Activated T-helper 17 cell treated with anti-CD3 and anti-CD28 coated beads, Interleukin-2, amount 50 U/mL, for 72 hours (primary cell): Measurements from ENCODE around the gene TMEM44. TPM values are rescaled to one million over a fixed set of nuclear protein-coding genes. Genes with fewer than 3 reads are reported as not detected.
"Not testable (repeated sequence)": the region's sequence is repeated elsewhere in the genome, so short reads cannot be mapped to it uniquely, and the experiment has no call there.

ENCODE experiments used
- ATAC-seq: fragments of 150-1000 bp; cut with Tn5 transposase; replicated peaks from 2 replicates; pipeline ENCODE4 v1.10.0; 2021; ENCODE audit warnings: mild to moderate bottlenecking, moderate library complexity
- H3K27ac Mint-ChIP-seq: one replicate; pipeline ENCODE4 v1.8.0; 2022; ENCODE audit warnings: mixed read lengths
- H3K27me3 Mint-ChIP-seq: one replicate; pipeline ENCODE4 v1.8.0; 2022; ENCODE audit warnings: mixed read lengths
- H3K36me3 Mint-ChIP-seq: one replicate; pipeline ENCODE4 v1.8.0; 2022; ENCODE audit warnings: low read depth, mild to moderate bottlenecking, mixed read lengths
- H3K4me1 Mint-ChIP-seq: one replicate; pipeline ENCODE4 v1.8.0; 2022; ENCODE audit warnings: mixed read lengths
- H3K4me3 Mint-ChIP-seq: one replicate; pipeline ENCODE4 v1.8.0; 2022; ENCODE audit warnings: mild to moderate bottlenecking, mixed read lengths
- H3K9me3 Mint-ChIP-seq: one replicate; pipeline ENCODE4 v1.8.0; 2022; ENCODE audit warnings: mixed read lengths
- total RNA-seq, 2 donors: library from RNA; stranded (reverse); gene quantifications; one replicate each; pipeline ENCODE4 v1.2.3, GENCODE V29; 2022

Gene TMEM44
- total RNA-seq, 2 donors from 2014 or later, result 6.6 to 11.1 TPM

- Mint-ChIP-seq H3K27ac (no peak overlapping the region), H3K4me3 (no peak overlapping the region), H3K9me3 (no peaks in the 10 kb centered on the region), H3K4me1 (peaks cover 6% of the 10 kb centered on the region), H3K27me3 (no peaks in the 10 kb centered on the region), H3K36me3 (no peaks in the 10 kb centered on the region)
- ATAC-seq, result no peak
Measured at GRCh38 chr3:194552327-194552949, 80.8 kb downstream of the TMEM44 start.

- H3K4me1 Mint-ChIP-seq, result no peaks in the 10 kb centered on the region
- H3K27ac Mint-ChIP-seq, result no peak overlapping the region
- no peak for ATAC-seq
- no peaks in the 10 kb centered on the region for H3K27me3 Mint-ChIP-seq
- no peaks in the 10 kb centered on the region for H3K36me3 Mint-ChIP-seq
- no peak overlapping the region for H3K4me3 Mint-ChIP-seq
- no peaks in the 10 kb centered on the region for H3K9me3 Mint-ChIP-seq
Measured at GRCh38 chr3:194549853-194550252, 83.4 kb downstream of the TMEM44 start.

GRCh38 chr3:194548346-194549321, 84.6 kb downstream of the TMEM44 start:
- Mint-ChIP-seq H3K27me3 (no peaks in the 10 kb centered on the region), H3K4me1 (no peaks in the 10 kb centered on the region), H3K27ac (no peak overlapping the region), H3K36me3 (no peaks in the 10 kb centered on the region), H3K9me3 (no peaks in the 10 kb centered on the region), H3K4me3 (no peak overlapping the region)
- ATAC-seq, result no peak

GRCh38 chr3:194547042-194547441, 86.2 kb downstream of the TMEM44 start:
- H3K4me3 Mint-ChIP-seq, result no peak overlapping the region
- H3K27me3 Mint-ChIP-seq, result no peaks in the 10 kb centered on the region
- H3K9me3 Mint-ChIP-seq, result no peaks in the 10 kb centered on the region
- H3K4me1 Mint-ChIP-seq, result no peaks in the 10 kb centered on the region
- no peaks in the 10 kb centered on the region for H3K36me3 Mint-ChIP-seq
- no peak overlapping the region for H3K27ac Mint-ChIP-seq
- no peak for ATAC-seq

- not testable (repeated sequence) for H3K4me3 Mint-ChIP-seq, H3K27me3 Mint-ChIP-seq, ATAC-seq, H3K27ac Mint-ChIP-seq, H3K4me1 Mint-ChIP-seq, H3K9me3 Mint-ChIP-seq, H3K36me3 Mint-ChIP-seq
Measured at GRCh38 chr3:194545538-194545937, 87.7 kb downstream of the TMEM44 start.

- Mint-ChIP-seq H3K36me3 (no peaks in the 10 kb centered on the region), H3K9me3 (no peaks in the 10 kb centered on the region), H3K27me3 (no peaks in the 10 kb centered on the region), H3K27ac (no peak overlapping the region), H3K4me1 (peaks cover 4% of the 10 kb centered on the region), H3K4me3 (no peak overlapping the region)
- no peak for ATAC-seq
Measured at GRCh38 chr3:194543550-194543949, 89.7 kb downstream of the TMEM44 start.

GRCh38 chr3:194541483-194541882, 91.7 kb downstream of the TMEM44 start:
- ATAC-seq, result no peak
- Mint-ChIP-seq H3K4me1 (peaks cover 8% of the 10 kb centered on the region), H3K36me3 (no peaks in the 10 kb centered on the region), H3K27me3 (no peaks in the 10 kb centered on the region), H3K9me3 (no peaks in the 10 kb centered on the region), H3K27ac (no peak overlapping the region), H3K4me3 (no peak overlapping the region)

- Mint-ChIP-seq H3K36me3 (no peaks in the 10 kb centered on the region), H3K4me3 (no peak overlapping the region), H3K27me3 (no peaks in the 10 kb centered on the region), H3K27ac (peak overlapping the region; percentile 0), H3K9me3 (no peaks in the 10 kb centered on the region), H3K4me1 (peaks cover 8% of the 10 kb centered on the region)
- ATAC-seq, result no peak
Measured at GRCh38 chr3:194540274-194540905, 92.8 kb downstream of the TMEM44 start.

GRCh38 chr3:194539498-194539897, 93.7 kb downstream of the TMEM44 start:
- Mint-ChIP-seq H3K27ac (no peak overlapping the region), H3K27me3 (no peaks in the 10 kb centered on the region), H3K4me3 (no peak overlapping the region), H3K4me1 (peaks cover 8% of the 10 kb centered on the region), H3K9me3 (peaks cover 7% of the 10 kb centered on the region), H3K36me3 (no peaks in the 10 kb centered on the region)
- no peak for ATAC-seq

- H3K27ac Mint-ChIP-seq, result peak overlapping the region; percentile 31
- peaks cover 7% of the 10 kb centered on the region for H3K9me3 Mint-ChIP-seq
- H3K36me3 Mint-ChIP-seq, result no peaks in the 10 kb centered on the region
- no peak for ATAC-seq
- H3K27me3 Mint-ChIP-seq, result peaks cover 3% of the 10 kb centered on the region
- peaks cover 8% of the 10 kb centered on the region for H3K4me1 Mint-ChIP-seq
- H3K4me3 Mint-ChIP-seq, result no peak overlapping the region
Measured at GRCh38 chr3:194537732-194538247, 95.4 kb downstream of the TMEM44 start.

Other genes starting within 250 kb of the TMEM44 start
- gene GP5, start 234.2 kb downstream of the TMEM44 start, total RNA-seq, result 1 to 10 TPM; 1.4 TPM
- gene ATP13A3, start 146.4 kb downstream of the TMEM44 start, total RNA-seq, result 100 to 1,000 TPM; 121 to 126 TPM
- 10 to 100 TPM; 37.9 to 46.9 TPM for gene LSG1, start 38.8 kb upstream of the TMEM44 start, total RNA-seq
- 10 to 100 TPM in 1 of 2 donors, 1 to 10 TPM in 1; 7.1 to 32.6 TPM for gene FAM43A, start 52.5 kb upstream of the TMEM44 start, total RNA-seq